ENCODE results near the gene ANP32B.

The ANP32B gene

DNA sequence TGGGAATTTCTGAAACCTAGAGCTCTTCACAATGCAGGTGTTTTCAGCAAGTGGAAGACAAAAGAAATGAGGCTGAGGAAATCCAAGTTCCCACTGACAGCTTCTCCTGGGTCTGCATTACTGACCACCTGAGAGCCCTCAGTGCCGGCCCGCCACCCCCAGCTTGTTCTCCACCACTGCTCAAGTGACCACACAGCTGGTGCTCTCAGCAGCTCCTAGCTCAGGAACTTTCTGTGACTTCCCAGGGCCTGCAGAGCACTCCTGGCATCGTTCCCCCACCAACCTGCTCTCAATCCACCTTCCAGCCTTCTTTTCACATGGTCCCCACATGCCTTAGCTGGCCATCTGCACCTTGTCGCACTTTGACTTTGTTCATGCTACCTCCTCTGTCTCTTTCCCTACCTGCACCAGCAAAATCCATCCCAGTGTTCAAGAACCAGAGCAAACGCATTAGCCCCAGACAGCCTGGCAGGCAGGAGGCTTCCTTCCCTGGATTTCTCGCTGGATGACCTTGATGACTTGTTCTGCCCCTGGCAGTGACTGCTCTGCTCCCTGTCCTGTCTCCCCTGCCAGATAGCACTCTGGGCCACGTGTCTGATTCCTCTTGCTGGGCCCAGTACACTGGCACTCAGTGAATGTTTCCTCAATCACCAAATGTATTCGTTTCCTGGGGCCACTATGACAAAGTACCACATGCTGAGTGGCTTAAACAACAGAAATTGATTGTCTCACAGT lies 38.3 kb downstream of the ANP32B start:
- H2BK15ac ChIP-seq (ENCODE audit: low read depth, poor library complexity, severe bottlenecking) = no peak overlapping the region
- peaks cover 4% of the 10 kb centered on the region for H3K79me1 ChIP-seq (replicated peaks; ENCODE audit: low read length, poor library complexity, severe bottlenecking)
- WGBS = 93% methylated on average over 8 of the region's 8 CpGs
- H2BK12ac ChIP-seq (ENCODE audit: low read length in 2 of 2) = no peak overlapping the region
- no peak for DNase-seq
- H3K9me3 ChIP-seq (ENCODE audit: control insufficient read depth, low read length) = no peaks in the 10 kb centered on the region
- H3K23ac ChIP-seq (ENCODE audit: low read length in 2 of 2) = no peak overlapping the region
- H3K9ac ChIP-seq (ENCODE audit: low read length) = no peak overlapping the region
- no peak overlapping the region for H3K14ac ChIP-seq (ENCODE audit: low read length in 2 of 2)
- no peak overlapping the region for H3K18ac ChIP-seq (ENCODE audit: low read depth in 1 of 2, low read length in 2 of 2)
- H4K8ac ChIP-seq (ENCODE audit: low read length) = no peak overlapping the region
- H3K27me3 ChIP-seq (ENCODE audit: control insufficient read depth in 1 of 2, insufficient read depth in 1 of 2, low read length in 2 of 2) = no peaks in the 10 kb centered on the region
- no peak overlapping the region for H3K4me3 ChIP-seq (ENCODE audit: insufficient read depth in 1 of 2, low read depth in 1 of 2, low read length in 2 of 2)
- H3K4me1 ChIP-seq (ENCODE audit: control insufficient read depth, insufficient read depth, low read depth, low read length) = no peaks in the 10 kb centered on the region
- no peak overlapping the region for H4K91ac ChIP-seq (ENCODE audit: low read length)
- no peak overlapping the region for H2AFZ ChIP-seq (ENCODE audit: low read depth, low read length)
- no peak overlapping the region for H2AK5ac ChIP-seq (ENCODE audit: low read length, severe bottlenecking)
- H2BK120ac ChIP-seq (ENCODE audit: low read depth, low read length) = no peak overlapping the region
- H3K36me3 ChIP-seq (ENCODE audit: control insufficient read depth in 1 of 2, insufficient read depth in 2 of 2, low read depth in 1 of 2, low read length in 2 of 2) = peaks cover 32 to 40% of the 10 kb centered on the region in 2 experiments
- H3K4ac ChIP-seq (ENCODE audit: low read depth in 1 of 2, low read length in 2 of 2) = no peak overlapping the region
- H3K4me2 ChIP-seq (ENCODE audit: low read length, poor library complexity, severe bottlenecking) = no peak overlapping the region
- H3K27ac ChIP-seq (ENCODE audit: low read length, poor library complexity, severe bottlenecking) = no peak overlapping the region
- no peak overlapping the region for H2BK5ac ChIP-seq (ENCODE audit: low read depth, low read length, poor library complexity, severe bottlenecking)

DNA sequence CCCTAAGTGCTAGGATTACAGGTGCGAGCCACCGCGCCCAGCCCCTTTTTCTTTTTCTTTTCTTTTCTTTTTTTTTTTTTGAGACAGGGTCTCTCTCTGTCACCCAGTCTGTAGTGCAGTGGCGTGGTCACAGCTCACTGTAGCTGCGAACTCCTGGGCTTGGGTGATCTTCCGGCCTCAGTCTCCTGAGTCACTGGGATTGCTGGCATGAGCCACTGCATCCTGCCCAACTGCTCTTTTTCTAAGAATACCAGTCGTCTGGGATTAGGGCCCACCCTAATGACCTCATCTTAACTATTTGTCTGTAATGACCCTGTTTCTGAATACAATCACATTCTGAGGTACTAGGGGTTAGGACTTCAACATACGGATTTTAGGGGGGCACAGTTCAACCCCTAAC lies 39.3 kb downstream of the ANP32B start:
- Histone ChIP-seq H3K4me2 (ENCODE audit: low read length, poor library complexity, severe bottlenecking) (no peak overlapping the region), H2BK12ac (ENCODE audit: low read length in 2 of 2) (no peak overlapping the region)

GRCh38 chr9:98024702-98025101 lies 41.6 kb downstream of the ANP32B start:
- no peak overlapping the region for H3K23ac ChIP-seq (ENCODE audit: low read length in 2 of 2)
- no peak overlapping the region for H3K4me3 ChIP-seq (ENCODE audit: insufficient read depth in 1 of 2, low read depth in 1 of 2, low read length in 2 of 2)
- peaks cover 9 to 16% of the 10 kb centered on the region in 2 experiments for H3K36me3 ChIP-seq (ENCODE audit: control insufficient read depth in 1 of 2, insufficient read depth in 2 of 2, low read depth in 1 of 2, low read length in 2 of 2)
- H3K9me3 ChIP-seq (ENCODE audit: control insufficient read depth, low read length) = no peaks in the 10 kb centered on the region
- H2BK12ac ChIP-seq (ENCODE audit: low read length in 2 of 2) = no peak overlapping the region
- no CpG with 5 or more reads among the region's 1 CpG for WGBS
- H3K27ac ChIP-seq (ENCODE audit: low read length, poor library complexity, severe bottlenecking) = no peak overlapping the region
- H3K4me1 ChIP-seq (ENCODE audit: control insufficient read depth, insufficient read depth, low read depth, low read length) = no peaks in the 10 kb centered on the region
- no peak overlapping the region for H2BK5ac ChIP-seq (ENCODE audit: low read depth, low read length, poor library complexity, severe bottlenecking)
- no peak overlapping the region for H3K4me2 ChIP-seq (ENCODE audit: low read length, poor library complexity, severe bottlenecking)
- no peak overlapping the region for H2AFZ ChIP-seq (ENCODE audit: low read depth, low read length)
- no peaks in the 10 kb centered on the region for H3K27me3 ChIP-seq (ENCODE audit: control insufficient read depth in 1 of 2, insufficient read depth in 1 of 2, low read length in 2 of 2)
- no peak overlapping the region for H3K14ac ChIP-seq (ENCODE audit: low read length in 2 of 2)
- DNase-seq = no peak
- H2BK120ac ChIP-seq (ENCODE audit: low read depth, low read length) = no peak overlapping the region
- no peak overlapping the region for H2AK5ac ChIP-seq (ENCODE audit: low read length, severe bottlenecking)
- H4K91ac ChIP-seq (ENCODE audit: low read length) = no peak overlapping the region
- H2BK15ac ChIP-seq (ENCODE audit: low read depth, poor library complexity, severe bottlenecking) = no peak overlapping the region
- no peak overlapping the region for H3K4ac ChIP-seq (ENCODE audit: low read depth in 1 of 2, low read length in 2 of 2)
- no peak overlapping the region for H3K9ac ChIP-seq (ENCODE audit: low read length)
- H3K79me1 ChIP-seq (replicated peaks; ENCODE audit: low read length, poor library complexity, severe bottlenecking) = no peaks in the 10 kb centered on the region
- no peak overlapping the region for H4K8ac ChIP-seq (ENCODE audit: low read length)
- H3K18ac ChIP-seq (ENCODE audit: low read depth in 1 of 2, low read length in 2 of 2) = no peak overlapping the region

More for the DNA sequence above, 39.3 kb downstream of the ANP32B start:
- DNase-seq = no peak
- Histone ChIP-seq H3K36me3 (ENCODE audit: control insufficient read depth in 1 of 2, insufficient read depth in 2 of 2, low read depth in 1 of 2, low read length in 2 of 2) (peaks cover 30 to 31% of the 10 kb centered on the region in 2 experiments), H3K14ac (ENCODE audit: low read length in 2 of 2) (no peak overlapping the region), H3K27me3 (ENCODE audit: control insufficient read depth in 1 of 2, insufficient read depth in 1 of 2, low read length in 2 of 2) (no peaks in the 10 kb centered on the region), H4K8ac (ENCODE audit: low read length) (no peak overlapping the region), H2BK5ac (ENCODE audit: low read depth, low read length, poor library complexity, severe bottlenecking) (no peak overlapping the region), H3K9ac (ENCODE audit: low read length) (no peak overlapping the region), H3K18ac (ENCODE audit: low read depth in 1 of 2, low read length in 2 of 2) (no peak overlapping the region), H3K23ac (ENCODE audit: low read length in 2 of 2) (no peak overlapping the region), H3K4me1 (ENCODE audit: control insufficient read depth, insufficient read depth, low read depth, low read length) (no peaks in the 10 kb centered on the region), H2BK120ac (ENCODE audit: low read depth, low read length) (no peak overlapping the region), H4K91ac (ENCODE audit: low read length) (no peak overlapping the region), H3K79me1 (replicated peaks; ENCODE audit: low read length, poor library complexity, severe bottlenecking) (peaks cover 2% of the 10 kb centered on the region), H3K9me3 (ENCODE audit: control insufficient read depth, low read length) (no peaks in the 10 kb centered on the region), H3K4ac (ENCODE audit: low read depth in 1 of 2, low read length in 2 of 2) (no peak overlapping the region), H2BK15ac (ENCODE audit: low read depth, poor library complexity, severe bottlenecking) (no peak overlapping the region), H3K4me3 (ENCODE audit: insufficient read depth in 1 of 2, low read depth in 1 of 2, low read length in 2 of 2) (no peak overlapping the region), H2AFZ (ENCODE audit: low read depth, low read length) (no peak overlapping the region), H3K27ac (ENCODE audit: low read length, poor library complexity, severe bottlenecking) (no peak overlapping the region), H2AK5ac (ENCODE audit: low read length, severe bottlenecking) (no peak overlapping the region)
- WGBS = 82% methylated on average over 8 of the region's 8 CpGs

DNA sequence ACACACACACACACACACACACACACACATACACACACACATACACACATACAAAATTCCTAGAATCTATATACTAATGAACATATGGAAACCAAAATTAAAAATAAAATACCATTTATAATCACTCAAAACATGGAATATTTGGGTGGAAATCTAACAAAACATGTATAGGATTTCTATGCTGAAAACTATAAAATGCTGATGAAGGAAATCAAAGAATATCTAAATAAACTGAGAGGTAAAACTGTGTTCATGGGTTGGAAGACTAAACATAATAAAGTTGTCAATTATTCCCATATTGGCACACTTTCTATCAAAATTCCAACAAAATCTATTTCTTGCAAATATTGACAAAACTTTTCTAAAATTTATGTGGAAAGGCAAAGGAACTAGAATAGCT lies 48.0 kb downstream of the ANP32B start:
- Histone ChIP-seq H3K18ac (ENCODE audit: low read depth in 1 of 2, low read length in 2 of 2) (no peak overlapping the region), H3K36me3 (ENCODE audit: control insufficient read depth in 1 of 2, insufficient read depth in 2 of 2, low read depth in 1 of 2, low read length in 2 of 2) (no peaks in the 10 kb centered on the region), H2BK12ac (ENCODE audit: low read length in 2 of 2) (no peak overlapping the region), H2AFZ (ENCODE audit: low read depth, low read length) (no peak overlapping the region), H3K14ac (ENCODE audit: low read length in 2 of 2) (no peak overlapping the region), H3K9me3 (ENCODE audit: control insufficient read depth, low read length) (no peaks in the 10 kb centered on the region), H3K4me1 (ENCODE audit: control insufficient read depth, insufficient read depth, low read depth, low read length) (peaks cover 8% of the 10 kb centered on the region), H4K8ac (ENCODE audit: low read length) (no peak overlapping the region), H2BK15ac (ENCODE audit: low read depth, poor library complexity, severe bottlenecking) (no peak overlapping the region), H3K27ac (ENCODE audit: low read length, poor library complexity, severe bottlenecking) (no peak overlapping the region), H2BK120ac (ENCODE audit: low read depth, low read length) (no peak overlapping the region), H3K23ac (ENCODE audit: low read length in 2 of 2) (no peak overlapping the region), H3K4me3 (ENCODE audit: insufficient read depth in 1 of 2, low read depth in 1 of 2, low read length in 2 of 2) (no peak overlapping the region), H3K9ac (ENCODE audit: low read length) (no peak overlapping the region), H3K4ac (ENCODE audit: low read depth in 1 of 2, low read length in 2 of 2) (no peak overlapping the region), H3K27me3 (ENCODE audit: control insufficient read depth in 1 of 2, insufficient read depth in 1 of 2, low read length in 2 of 2) (no peaks in the 10 kb centered on the region), H4K91ac (ENCODE audit: low read length) (no peak overlapping the region), H3K4me2 (ENCODE audit: low read length, poor library complexity, severe bottlenecking) (no peak overlapping the region), H2AK5ac (ENCODE audit: low read length, severe bottlenecking) (no peak overlapping the region), H3K79me1 (replicated peaks; ENCODE audit: low read length, poor library complexity, severe bottlenecking) (no peaks in the 10 kb centered on the region), H2BK5ac (ENCODE audit: low read depth, low read length, poor library complexity, severe bottlenecking) (no peak overlapping the region)
- DNase-seq = no peak

Measured in mesenchymal stem cell (in vitro differentiated cells and primary cell).